CD4-positive, CD25-positive, alpha-beta regulatory T cell (primary cell): ENCODE results near the gene YIPF2. TPM values are rescaled to one million over a fixed set of nuclear protein-coding genes. Genes with fewer than 3 reads are reported as not detected.
"Not testable (repeated sequence)": the region's sequence is repeated elsewhere in the genome, so short reads cannot be mapped to it uniquely, and the experiment has no call there.

ENCODE experiments used
- ATAC-seq, 2 donors: fragments of 150-1000 bp; cut with Tn5 transposase; one replicate each; pipeline ENCODE4 v1.10.0; 2021; ENCODE audit warnings: low read depth in 2 of 2, moderate number of reproducible peaks in 2 of 2, moderate library complexity in 1 of 2
- DNase-seq, 3 donors: peaks; one replicate each; pipeline versions ENCODE4 v3.0.0 to v3.0.0-alpha.2; 2012 to 2022; ENCODE audit warnings: mixed read lengths in 1 of 3
- H3K27ac ChIP-seq: one replicate; pipeline ENCODE4 v1.7.0; 2013; ENCODE audit warnings: mild to moderate bottlenecking, low read length; ENCODE audit not compliant: insufficient read depth, poor library complexity, severe bottlenecking
- H3K27me3 ChIP-seq: one replicate; pipeline ENCODE4 v1.7.0; 2013; ENCODE audit warnings: low read length; ENCODE audit not compliant: control insufficient read depth, insufficient read depth
- H3K36me3 ChIP-seq: one replicate; pipeline ENCODE4 v1.7.0; 2013; ENCODE audit warnings: mild to moderate bottlenecking, low read length, moderate library complexity; ENCODE audit not compliant: control insufficient read depth, insufficient read depth
- H3K4me1 ChIP-seq: 2 replicates; pipeline ENCODE4 v1.7.0; 2013; ENCODE audit warnings: mild to moderate bottlenecking, low read length; ENCODE audit not compliant: insufficient read depth, control insufficient read depth, poor library complexity, severe bottlenecking
- H3K4me3 ChIP-seq: one replicate; pipeline ENCODE4 v1.7.0; 2013; ENCODE audit warnings: low read depth, mild to moderate bottlenecking, low read length, moderate library complexity
- H3K9me3 ChIP-seq, 2 experiments: 1 replicate in 1 of 2; 2 replicates in 1 of 2; pipeline ENCODE4 v1.7.0; 2013; ENCODE audit warnings: low read length in 2 of 2, mild to moderate bottlenecking in 1 of 2, moderate library complexity in 1 of 2; ENCODE audit not compliant: control insufficient read depth in 2 of 2
- H3K27ac Mint-ChIP-seq, 3 donors: one replicate each; pipeline ENCODE4 v1.8.0; 2020 to 2022; ENCODE audit warnings: mild to moderate bottlenecking in 3 of 3, mixed read lengths in 3 of 3, moderate library complexity in 2 of 3
- H3K27me3 Mint-ChIP-seq: one replicate; pipeline ENCODE4 v1.8.0; 2022; ENCODE audit warnings: mild to moderate bottlenecking, mixed read lengths
- H3K36me3 Mint-ChIP-seq: one replicate; pipeline ENCODE4 v1.8.0; 2020; ENCODE audit warnings: mixed read lengths
- H3K4me1 Mint-ChIP-seq, 4 donors: one replicate each; pipeline ENCODE4 v1.8.0; 2020 to 2022; ENCODE audit warnings: mixed read lengths in 4 of 4, mild to moderate bottlenecking in 1 of 4
- H3K4me3 Mint-ChIP-seq, 4 donors: one replicate each; pipeline ENCODE4 v1.8.0; 2020 to 2022; ENCODE audit warnings: mild to moderate bottlenecking in 4 of 4, mixed read lengths in 4 of 4, moderate library complexity in 3 of 4
- H3K9me3 Mint-ChIP-seq, 7 donors: one replicate each; pipeline ENCODE4 v1.8.0; 2020 to 2022; ENCODE audit warnings: mixed read lengths in 7 of 7, mild to moderate bottlenecking in 3 of 7, moderate library complexity in 2 of 7
- polyA plus RNA-seq, 4 donors: library from polyadenylated mRNA; unstranded; fragments of 300-500 nt; fragmentation: Illumina TruSeq; gene quantifications; one replicate each; pipeline ENCODE4 v1.2.3, GENCODE V29; 2021
- total RNA-seq: library from RNA; stranded (reverse); gene quantifications from one replicate; pipeline ENCODE4 v1.2.3, GENCODE V29; 2022

YIPF2 gene
- total and polyA plus RNA-seq, 5 donors from 2014 or later, result 10.7 to 22.0 (median 12.9) TPM

DNA sequence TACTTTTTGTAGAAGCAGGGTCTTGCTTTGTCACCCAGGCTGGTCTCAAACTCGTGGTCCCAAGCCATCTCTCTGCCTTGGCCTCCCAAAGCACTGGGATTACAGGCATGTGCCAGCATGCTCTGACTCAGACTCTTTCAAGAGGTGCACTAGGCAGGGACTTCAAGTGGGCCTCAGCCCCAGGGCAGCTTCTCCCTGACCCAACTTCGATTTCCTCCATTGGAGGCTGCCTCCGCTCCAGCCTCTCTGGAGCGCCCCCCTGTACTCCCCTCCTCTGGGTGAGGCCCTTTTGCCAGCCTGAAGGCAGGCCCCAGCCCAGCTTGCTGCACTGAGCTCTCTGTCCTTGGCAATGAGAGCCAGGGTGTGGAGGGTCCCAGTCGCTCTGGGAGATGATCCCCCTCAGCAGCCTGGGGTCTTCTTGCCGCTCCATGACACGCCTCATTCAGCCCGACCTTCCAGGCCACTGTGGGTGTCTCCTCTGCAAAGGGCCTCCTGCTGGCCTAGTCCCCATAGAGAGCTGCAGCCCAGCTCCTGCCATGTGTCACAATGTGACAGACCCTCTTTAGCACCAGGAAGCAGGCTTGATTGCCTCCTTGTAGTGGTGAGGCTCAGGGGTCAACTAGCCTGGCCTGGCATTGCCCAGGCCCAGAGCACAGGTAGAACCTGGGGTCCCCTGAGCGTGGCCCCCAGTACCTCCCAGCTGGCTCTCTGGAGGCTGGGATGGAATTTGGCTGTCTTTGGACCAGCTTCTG lies 40.6 kb downstream of the YIPF2 start:
- Histone ChIP-seq H3K27me3 (no peaks in the 10 kb centered on the region), H3K4me3 (no peak overlapping the region), H3K27ac (no peak overlapping the region), H3K36me3 (no peaks in the 10 kb centered on the region), H3K9me3 (no peaks in the 10 kb centered on the region), H3K4me1 (no peaks in the 10 kb centered on the region)
- Mint-ChIP-seq H3K4me1 (peaks cover 0 to 20% (median 4%) of the 10 kb centered on the region in 4 donors), H3K27ac (no peak overlapping the region), H3K9me3 (peaks cover 0 to 2% (median 0%) of the 10 kb centered on the region in 7 donors), H3K4me3 (no peak overlapping the region), H3K27me3 (no peaks in the 10 kb centered on the region), H3K36me3 (no peaks in the 10 kb centered on the region)
- ATAC-seq (peak in 1 of 2 donors; percentile 18), DNase-seq (no peak)

DNA sequence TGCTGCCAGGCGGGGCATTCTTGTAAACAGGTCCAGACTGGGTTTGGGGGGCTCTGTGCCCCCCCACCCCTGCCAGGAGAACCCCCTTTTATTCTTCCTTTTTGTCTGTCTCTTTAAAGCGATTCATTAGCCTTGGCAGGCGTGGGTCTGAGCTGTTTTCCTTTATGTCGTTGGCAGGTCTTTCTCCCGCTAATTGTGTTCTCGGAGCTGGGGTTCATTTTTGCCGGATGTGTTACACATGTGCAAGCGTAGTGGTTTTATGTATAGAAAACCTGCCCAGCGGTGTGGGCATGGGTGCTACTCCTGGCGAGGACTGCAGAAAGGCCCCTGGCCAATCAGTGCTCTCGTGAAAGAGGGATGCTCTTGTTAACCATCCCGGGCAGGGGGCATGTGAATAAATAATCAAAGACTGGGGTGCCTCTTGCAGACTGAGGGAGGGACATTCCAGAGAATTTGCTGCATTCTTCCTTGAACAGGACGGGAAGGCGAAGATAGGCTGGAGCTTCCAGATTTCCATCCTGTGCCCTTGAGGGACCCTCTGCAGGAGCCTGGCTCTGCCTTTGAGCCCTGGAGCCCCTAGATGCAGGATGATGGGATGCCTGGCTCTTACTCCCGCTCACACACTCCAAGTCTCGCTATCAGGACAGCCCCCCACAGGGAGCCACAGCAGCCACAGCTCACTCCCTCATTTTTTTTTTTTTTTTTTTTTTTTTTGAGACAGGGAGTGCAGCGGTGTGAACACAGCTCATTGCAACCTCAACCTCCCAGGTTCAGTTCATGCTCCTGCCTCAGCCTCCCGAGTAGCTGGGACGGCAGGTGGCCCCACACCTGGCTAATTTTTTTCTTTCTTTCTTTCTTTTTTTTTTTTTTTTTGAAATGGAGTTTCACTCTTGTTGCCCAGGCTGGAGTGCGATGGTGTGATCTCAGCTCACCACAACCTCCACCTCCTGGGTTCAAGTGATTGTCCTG lies 43.0 kb downstream of the YIPF2 start:
- no peak for ATAC-seq
- H3K9me3 ChIP-seq, result no peaks in the 10 kb centered on the region
- H3K36me3 ChIP-seq, result no peaks in the 10 kb centered on the region
- peaks cover 0 to 20% (median 8%) of the 10 kb centered on the region in 4 donors for H3K4me1 Mint-ChIP-seq
- no peak for DNase-seq
- H3K27ac Mint-ChIP-seq, result peak overlapping the region in 1 of 3 donors; percentile 46
- no peaks in the 10 kb centered on the region for H3K4me1 ChIP-seq
- H3K4me3 Mint-ChIP-seq, result peak overlapping the region in 1 of 4 donors; percentile 24
- no peaks in the 10 kb centered on the region for H3K36me3 Mint-ChIP-seq
- H3K4me3 ChIP-seq, result no peak overlapping the region
- H3K9me3 Mint-ChIP-seq, result peaks cover 0 to 2% (median 0%) of the 10 kb centered on the region in 7 donors
- H3K27ac ChIP-seq, result no peak overlapping the region
- no peaks in the 10 kb centered on the region for H3K27me3 Mint-ChIP-seq
- H3K27me3 ChIP-seq, result no peaks in the 10 kb centered on the region

DNA sequence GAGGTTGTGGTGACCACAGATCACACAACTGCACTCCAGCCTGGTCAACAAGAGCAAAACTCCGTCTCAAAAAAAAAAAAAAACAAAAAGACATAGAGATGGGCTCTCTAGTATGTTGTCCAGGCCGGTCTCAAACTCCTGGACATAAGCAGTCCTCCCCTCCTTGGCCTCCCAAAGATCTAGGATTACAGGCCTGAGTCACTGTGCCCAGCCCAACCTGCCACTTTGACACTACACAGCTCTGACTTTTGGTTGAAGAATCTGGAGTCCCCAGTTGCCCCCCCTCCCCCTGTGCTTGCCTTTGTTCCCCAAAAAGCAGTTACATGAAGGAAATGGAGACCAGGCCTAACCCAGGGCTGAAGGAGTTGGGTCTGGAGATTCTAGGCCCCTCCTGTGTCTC lies 44.2 kb downstream of the YIPF2 start:
- no peaks in the 10 kb centered on the region for H3K4me1 ChIP-seq
- H3K4me3 Mint-ChIP-seq, result no peak overlapping the region
- no peak for DNase-seq
- peaks cover 3% of the 10 kb centered on the region for H3K36me3 Mint-ChIP-seq
- no peaks in the 10 kb centered on the region for H3K9me3 ChIP-seq
- H3K27me3 ChIP-seq, result no peaks in the 10 kb centered on the region
- H3K27me3 Mint-ChIP-seq, result no peaks in the 10 kb centered on the region
- peaks cover 0 to 2% (median 0%) of the 10 kb centered on the region in 7 donors for H3K9me3 Mint-ChIP-seq
- no peak overlapping the region for H3K27ac Mint-ChIP-seq
- no peaks in the 10 kb centered on the region for H3K36me3 ChIP-seq
- peaks cover 2 to 26% (median 10%) of the 10 kb centered on the region in 4 donors for H3K4me1 Mint-ChIP-seq
- no peak overlapping the region for H3K27ac ChIP-seq
- no peak for ATAC-seq
- no peak overlapping the region for H3K4me3 ChIP-seq

DNA sequence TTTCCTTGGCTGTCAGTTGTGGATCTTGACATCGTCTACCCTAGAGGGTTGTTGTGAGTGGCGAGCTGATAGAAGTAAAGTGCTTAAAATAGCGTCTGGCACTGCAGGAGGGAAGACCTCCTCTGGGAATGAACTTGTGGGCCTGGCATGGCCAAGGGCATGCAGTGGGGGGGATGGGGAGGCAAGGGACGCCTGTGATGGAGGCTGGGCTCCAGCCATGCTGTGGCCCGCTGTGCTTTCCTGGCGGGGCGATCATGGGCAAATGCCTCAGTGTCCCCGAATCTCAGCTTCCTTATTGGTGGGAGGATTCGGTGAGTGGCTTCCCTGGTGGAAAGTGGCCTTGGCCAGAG lies 46.4 kb downstream of the YIPF2 start:
- Mint-ChIP-seq H3K27ac (no peak overlapping the region), H3K36me3 (peaks cover 4% of the 10 kb centered on the region), H3K4me1 (peaks cover 5 to 29% (median 21%) of the 10 kb centered on the region in 4 donors), H3K9me3 (peaks cover 0 to 2% (median 0%) of the 10 kb centered on the region in 7 donors), H3K4me3 (no peak overlapping the region), H3K27me3 (no peaks in the 10 kb centered on the region)
- Histone ChIP-seq H3K4me3 (no peak overlapping the region), H3K36me3 (no peaks in the 10 kb centered on the region), H3K4me1 (no peaks in the 10 kb centered on the region), H3K27ac (no peak overlapping the region), H3K9me3 (no peaks in the 10 kb centered on the region), H3K27me3 (no peaks in the 10 kb centered on the region)
- DNase-seq (no peak), ATAC-seq (no peak)

DNA sequence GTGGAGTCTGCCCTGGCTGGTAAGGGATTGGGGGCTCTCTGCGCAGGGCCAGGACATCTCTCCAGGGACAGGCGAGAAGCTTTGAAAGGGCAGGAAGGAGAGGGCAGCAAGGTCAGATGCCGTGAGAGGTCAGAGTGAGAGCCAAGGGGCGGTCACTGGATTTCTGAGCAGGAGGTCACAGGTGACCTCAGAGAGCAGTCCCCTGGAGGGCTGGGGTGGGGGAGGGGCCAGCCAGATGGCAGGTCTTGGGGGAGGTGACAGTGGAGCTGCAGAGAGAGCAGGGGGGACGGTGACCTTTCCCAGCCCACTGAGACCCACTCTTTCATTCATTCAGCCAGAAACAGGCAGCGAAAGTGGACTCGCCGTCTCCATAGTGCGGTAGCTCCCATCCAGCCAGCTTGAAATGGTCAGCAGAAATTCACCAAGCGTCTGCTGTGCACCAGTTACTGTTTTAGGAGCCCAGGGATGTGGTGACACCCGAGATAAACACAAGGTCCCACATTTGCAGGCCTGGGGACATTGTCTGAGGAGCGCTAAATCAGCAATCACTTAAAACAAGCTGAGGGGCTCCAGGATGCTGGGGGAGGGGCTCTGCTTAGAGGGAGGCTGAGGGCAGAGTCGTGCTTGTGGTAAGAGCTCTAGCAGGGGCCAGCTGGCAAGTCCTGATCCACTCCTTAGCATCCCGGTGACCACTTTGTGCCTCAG lies 46.9 kb downstream of the YIPF2 start:
- no peaks in the 10 kb centered on the region for H3K9me3 ChIP-seq
- H3K4me3 Mint-ChIP-seq, result no peak overlapping the region
- H3K27ac ChIP-seq, result no peak overlapping the region
- H3K4me1 ChIP-seq, result no peaks in the 10 kb centered on the region
- no peaks in the 10 kb centered on the region for H3K27me3 Mint-ChIP-seq
- H3K27me3 ChIP-seq, result no peaks in the 10 kb centered on the region
- no peak for ATAC-seq
- no peak overlapping the region for H3K4me3 ChIP-seq
- H3K9me3 Mint-ChIP-seq, result peaks cover 0 to 2% (median 0%) of the 10 kb centered on the region in 7 donors
- peaks cover 5 to 32% (median 21%) of the 10 kb centered on the region in 4 donors for H3K4me1 Mint-ChIP-seq
- no peak for DNase-seq
- peaks cover 4% of the 10 kb centered on the region for H3K36me3 Mint-ChIP-seq
- H3K36me3 ChIP-seq, result no peaks in the 10 kb centered on the region
- no peak overlapping the region for H3K27ac Mint-ChIP-seq

DNA sequence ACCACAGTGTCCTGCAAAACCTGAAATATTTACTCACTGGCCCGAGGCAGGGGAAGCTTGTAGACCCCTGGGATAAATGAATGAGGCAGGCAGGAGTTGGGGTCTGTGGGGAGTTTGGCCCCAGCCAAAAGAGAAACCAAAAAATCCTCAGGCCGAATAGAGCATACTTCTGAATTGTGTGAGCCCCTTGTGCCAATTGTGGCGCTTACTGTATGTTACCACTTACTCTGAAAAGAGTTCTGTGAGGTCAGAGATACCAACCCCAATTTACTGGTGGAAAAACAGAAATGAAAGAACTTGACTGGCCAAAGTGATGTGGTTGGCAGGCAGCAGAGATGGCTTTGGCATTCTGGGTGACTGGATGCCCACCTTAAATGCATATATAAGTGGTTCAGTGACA lies 50.2 kb downstream of the YIPF2 start:
- Mint-ChIP-seq H3K4me1 (peaks cover 10 to 39% (median 22%) of the 10 kb centered on the region in 4 donors), H3K27ac (peak overlapping the region in 2 of 3 donors; percentile 46 to 61), H3K4me3 (peak overlapping the region in 1 of 4 donors; percentile 67), H3K36me3 (peaks cover 4% of the 10 kb centered on the region), H3K9me3 (peaks cover 0 to under 1% (median 0%) of the 10 kb centered on the region in 7 donors), H3K27me3 (no peaks in the 10 kb centered on the region)
- H3K27ac ChIP-seq, result no peak overlapping the region
- ATAC-seq (no peak), DNase-seq (no peak)
- no peak overlapping the region for H3K4me3 ChIP-seq
- no peaks in the 10 kb centered on the region for H3K36me3 ChIP-seq
- no peaks in the 10 kb centered on the region for H3K27me3 ChIP-seq
- H3K4me1 ChIP-seq, result no peaks in the 10 kb centered on the region
- no peaks in the 10 kb centered on the region for H3K9me3 ChIP-seq

DNA sequence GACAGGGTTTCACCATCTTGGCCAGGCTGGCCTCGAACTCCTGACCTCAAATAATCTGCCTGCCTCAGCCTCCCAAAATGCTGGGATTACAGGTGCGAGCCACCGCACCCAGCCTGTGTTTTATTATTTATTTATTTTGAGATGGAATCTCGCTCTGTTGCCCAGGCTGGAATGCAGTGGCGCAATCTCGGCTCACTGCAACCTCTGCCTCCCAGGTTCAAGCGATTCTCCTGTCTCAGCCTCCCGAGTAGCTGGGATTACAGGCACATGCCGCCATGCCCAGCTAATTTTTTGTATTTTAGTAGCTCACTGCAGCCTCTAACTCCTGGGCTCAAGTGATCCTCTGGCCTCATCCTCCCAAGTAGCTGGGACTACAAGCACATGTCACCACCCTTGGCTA lies 50.8 kb downstream of the YIPF2 start:
- not testable (repeated sequence) for H3K27me3 ChIP-seq, ATAC-seq, H3K27me3 Mint-ChIP-seq, H3K4me1 ChIP-seq, H3K36me3 ChIP-seq, H3K36me3 Mint-ChIP-seq, H3K27ac ChIP-seq, H3K9me3 Mint-ChIP-seq, DNase-seq, H3K4me3 ChIP-seq, H3K9me3 ChIP-seq
- peaks cover 15 to 45% (median 25%) of the 10 kb centered on the region in 4 donors for H3K4me1 Mint-ChIP-seq
- H3K4me3 Mint-ChIP-seq, result peak overlapping the region in 1 of 4 donors; percentile 67
- peak overlapping the region in 2 of 3 donors; percentile 46 to 61 for H3K27ac Mint-ChIP-seq
